ENCODE measurements around the gene SERPINB7.

SERPINB7 gene

DNA sequence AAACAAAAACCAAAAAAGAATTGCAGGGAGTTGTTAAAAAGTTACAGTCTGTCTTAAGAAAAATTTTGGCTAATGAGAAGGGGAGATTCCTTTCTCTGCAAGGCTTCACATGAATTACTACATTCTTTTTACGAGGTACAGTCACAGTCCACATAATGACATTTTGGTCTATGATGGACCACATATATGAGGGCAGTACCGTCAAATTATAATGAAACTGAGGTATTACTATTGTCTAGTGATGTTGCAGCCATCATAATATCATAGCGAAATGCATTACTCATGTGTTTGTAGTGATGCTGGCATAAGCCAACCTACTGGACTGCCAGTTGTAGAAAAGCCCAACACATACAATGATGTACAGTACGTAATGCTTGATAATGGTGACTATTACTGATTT is 12.5 kb downstream of the SERPINB7 start:
- no peak for DNase-seq (ENCODE audit: low spot score)

DNA sequence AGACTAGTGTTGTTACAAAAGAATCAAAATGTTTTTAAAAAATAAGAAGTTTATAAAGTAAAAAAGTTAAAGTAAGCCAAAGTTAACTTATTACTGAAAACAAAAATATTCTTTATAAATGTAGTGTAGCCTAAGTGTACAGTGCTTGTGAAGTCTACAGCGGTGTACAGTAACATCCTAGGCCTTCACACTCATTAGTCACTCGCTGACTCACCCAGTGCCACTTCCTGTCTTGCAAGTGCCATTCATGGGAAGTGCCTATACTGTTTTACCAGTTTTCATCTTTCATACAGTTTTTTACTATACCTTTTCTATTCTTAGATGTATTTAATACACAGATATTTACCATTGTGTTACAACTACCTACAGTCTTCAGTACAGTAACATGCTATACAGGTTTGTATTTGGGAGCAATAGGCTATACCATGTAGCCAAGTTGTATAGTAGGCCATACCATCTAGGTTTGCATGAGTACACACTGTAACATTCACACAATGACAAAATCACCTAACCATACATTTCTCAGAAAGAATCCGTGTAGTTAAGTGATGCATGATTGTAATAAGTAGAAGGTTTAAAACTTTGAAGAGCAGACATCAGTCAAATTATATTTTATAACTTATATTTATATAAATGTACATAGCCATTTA is 13.4 kb downstream of the SERPINB7 start:
- DNase-seq (ENCODE audit: low spot score) = peak; percentile 36

- DNase-seq (ENCODE audit: low spot score) = no peak
Observed at GRCh38 chr18:63789327-63789726, 14.1 kb downstream of the SERPINB7 start.

DNA sequence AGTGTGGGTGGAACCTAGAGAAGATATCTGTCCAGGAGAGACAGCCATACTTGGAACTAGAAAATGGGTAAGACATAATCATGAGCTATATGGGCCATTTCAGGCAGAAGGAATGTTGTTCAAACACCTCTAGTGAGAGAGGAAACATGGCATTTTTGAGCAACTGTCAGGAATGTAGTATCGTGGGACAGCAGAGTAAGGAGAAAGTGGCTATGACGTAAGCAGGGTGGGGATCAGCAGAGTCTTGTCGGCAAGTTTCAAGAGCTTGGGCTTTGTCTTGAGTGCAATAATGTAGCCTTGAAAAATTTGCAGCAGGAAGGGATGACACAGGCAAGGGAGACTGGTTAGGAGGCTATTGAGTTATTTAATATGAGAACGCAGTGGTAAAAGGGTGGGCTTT is 20.4 kb downstream of the SERPINB7 start:
- no peak for DNase-seq (ENCODE audit: low spot score)

GRCh38 chr18:63799189-63799588 is 24.0 kb downstream of the SERPINB7 start:
- no peak for DNase-seq (ENCODE audit: low spot score)

- DNase-seq (ENCODE audit: low spot score) = no peak
Observed at GRCh38 chr18:63801343-63801742, 26.1 kb downstream of the SERPINB7 start.

DNA sequence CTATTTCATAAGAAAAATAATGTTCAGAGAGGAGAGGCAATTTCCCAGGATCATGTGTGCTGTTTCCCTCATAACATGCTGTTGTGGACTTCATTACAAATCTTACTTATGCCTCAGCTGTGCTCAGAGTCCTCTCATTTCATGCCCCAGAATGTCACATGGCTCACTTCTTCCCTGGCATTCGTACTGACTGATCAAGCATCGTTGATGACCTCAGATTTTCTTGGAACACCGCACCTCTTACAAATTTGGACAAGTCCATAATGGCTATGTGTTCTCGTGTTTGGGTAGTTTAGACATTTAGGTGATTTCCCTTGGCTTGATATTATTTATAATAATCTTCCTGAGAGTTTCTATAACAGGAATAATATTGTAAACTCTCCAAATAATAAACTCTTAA is 32.9 kb downstream of the SERPINB7 start:
- no peak for DNase-seq (ENCODE audit: low spot score)

GRCh38 chr18:63817441-63818051 is 42.3 kb downstream of the SERPINB7 start:
- no peak for DNase-seq (ENCODE audit: low spot score)

- no peak for DNase-seq (ENCODE audit: low spot score)
Observed at GRCh38 chr18:63818212-63818611, 43.0 kb downstream of the SERPINB7 start.

DNA sequence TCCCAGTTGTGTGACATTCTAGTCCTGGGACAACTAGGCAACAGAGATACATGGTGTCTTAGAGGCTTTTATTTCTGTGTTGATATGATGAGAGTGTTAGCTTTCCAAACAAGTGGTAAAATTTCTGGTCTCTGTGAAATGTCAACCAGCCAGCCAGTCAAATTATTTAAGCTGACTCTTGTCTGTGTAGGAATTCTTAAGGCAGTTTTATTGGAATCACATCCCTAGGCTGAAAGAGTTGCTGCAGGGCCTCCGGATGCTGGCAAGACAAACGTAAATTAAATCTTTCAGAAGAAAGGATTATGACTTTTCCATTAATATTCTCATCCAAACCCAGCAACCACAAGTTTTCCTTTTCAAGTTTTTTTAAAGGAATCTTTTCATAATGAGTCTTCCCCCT is 44.6 kb downstream of the SERPINB7 start:
- DNase-seq (ENCODE audit: low spot score) = no peak

- no peak for DNase-seq (ENCODE audit: low spot score)
Observed at GRCh38 chr18:63820694-63821093, 45.5 kb downstream of the SERPINB7 start.

GRCh38 chr18:63823516-63824219 is 48.5 kb downstream of the SERPINB7 start:
- no peak for DNase-seq (ENCODE audit: low spot score)

- no peak for DNase-seq (ENCODE audit: low spot score)
Observed at GRCh38 chr18:63824220-63824525, 49.0 kb downstream of the SERPINB7 start.

- no peak for DNase-seq (ENCODE audit: low spot score)
Observed at GRCh38 chr18:63828120-63828519, 52.9 kb downstream of the SERPINB7 start.

DNA sequence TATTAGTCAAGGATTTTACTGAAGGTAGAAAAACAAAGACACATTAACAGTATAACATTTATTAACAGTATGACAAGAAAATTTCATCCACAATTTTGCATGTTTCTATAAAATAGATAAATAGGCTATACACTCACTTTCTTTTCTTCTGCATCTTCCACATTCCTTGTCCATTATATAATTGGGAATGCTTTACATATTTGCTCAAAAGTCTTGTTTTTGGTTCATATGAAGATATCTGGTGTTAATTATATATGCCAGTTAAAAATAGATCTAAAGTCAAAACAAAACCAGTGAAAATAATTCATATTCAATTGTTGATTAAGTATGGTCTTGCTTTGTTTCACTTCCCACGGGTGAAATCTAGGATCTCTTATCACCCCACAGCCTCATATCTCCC is 53.4 kb downstream of the SERPINB7 start:
- DNase-seq (ENCODE audit: low spot score) = no peak

- DNase-seq (ENCODE audit: low spot score) = no peak
Observed at GRCh38 chr18:63829886-63830285, 54.7 kb downstream of the SERPINB7 start.

DNA sequence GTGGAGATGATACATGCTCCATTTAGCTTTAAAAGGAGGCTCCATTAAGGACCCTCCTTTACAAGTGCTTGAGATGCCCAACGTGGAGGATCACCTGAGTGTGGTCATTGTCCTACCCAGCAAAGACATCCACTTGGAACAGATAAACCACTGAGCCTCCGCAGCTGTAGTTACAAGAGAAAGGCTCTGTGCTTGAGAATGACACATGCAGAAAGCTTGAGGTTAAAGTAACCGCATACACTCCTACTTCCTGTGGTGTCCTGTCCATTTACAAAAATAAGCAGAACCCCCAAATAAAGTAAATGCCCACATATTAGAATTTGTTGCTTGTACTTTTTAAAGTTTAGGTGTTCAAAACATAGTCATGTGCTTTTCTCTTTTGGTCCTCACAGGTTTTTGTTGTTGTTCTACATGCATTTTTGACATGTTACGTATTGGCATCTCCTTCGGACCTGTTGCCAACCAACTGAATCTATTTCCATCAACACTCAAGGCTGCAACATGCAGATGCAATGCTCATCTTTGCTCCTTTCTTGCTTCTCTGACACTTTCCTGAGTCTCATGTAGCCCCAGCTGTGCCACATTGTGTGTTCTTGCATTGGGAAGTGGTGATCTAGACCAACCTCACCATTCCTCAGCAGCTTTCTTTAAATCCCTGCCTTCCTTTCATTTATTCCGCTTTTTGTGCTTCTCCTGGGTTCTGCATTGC is 56.0 kb downstream of the SERPINB7 start:
- peak; percentile 26 for DNase-seq (ENCODE audit: low spot score)

GRCh38 chr18:63832470-63832869 is 57.3 kb downstream of the SERPINB7 start:
- DNase-seq (ENCODE audit: low spot score) = no peak

DNA sequence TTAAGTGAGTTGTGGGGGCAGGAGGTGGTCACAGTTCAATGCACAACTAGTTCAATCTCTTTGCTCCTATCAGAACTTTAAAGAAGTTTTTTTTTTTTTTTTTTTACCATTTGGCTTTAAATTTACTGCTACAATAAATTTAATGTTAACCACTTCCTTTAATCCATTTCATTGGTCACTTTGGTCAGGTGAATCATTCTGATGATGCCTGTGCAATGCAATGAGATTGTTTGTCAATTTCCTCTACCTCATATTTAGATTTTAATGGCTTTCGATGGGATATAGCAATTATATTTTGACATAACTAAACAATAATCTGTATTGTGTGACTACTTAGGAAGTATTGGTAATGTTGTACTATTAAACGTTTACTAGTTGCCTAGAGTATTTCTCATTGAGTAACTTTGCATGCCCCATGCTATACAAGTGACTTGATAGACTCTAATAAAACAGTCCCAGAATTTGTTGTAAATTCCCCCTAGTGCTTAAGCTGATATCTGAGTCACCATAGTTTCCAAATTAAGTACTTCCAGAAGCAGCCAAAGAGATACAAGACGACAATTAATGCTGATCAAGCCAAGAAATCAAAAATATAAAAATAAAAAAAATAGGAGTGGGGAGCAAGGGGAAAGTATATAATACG is 59.4 kb downstream of the SERPINB7 start:
- DNase-seq (ENCODE audit: low spot score) = no peak

DNA sequence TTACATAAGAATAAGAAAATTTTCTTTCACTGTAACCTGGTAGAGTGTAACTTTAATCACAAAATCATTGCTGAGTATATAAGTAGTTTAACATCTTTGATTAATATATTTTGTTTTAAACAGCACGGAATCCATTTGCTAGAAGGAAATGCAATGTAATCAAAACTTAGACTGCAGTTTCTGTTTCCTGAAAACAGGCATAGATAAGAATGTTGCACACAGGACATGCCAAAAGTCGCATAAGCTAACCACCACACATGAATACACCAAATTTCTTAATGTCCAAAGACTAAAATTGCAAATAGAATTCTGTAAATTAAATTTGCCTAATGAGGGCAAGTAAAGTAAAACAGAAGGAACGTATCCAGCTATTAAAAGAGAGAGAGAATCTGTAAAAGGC is 61.2 kb downstream of the SERPINB7 start:
- DNase-seq (ENCODE audit: low spot score) = no peak

DNA sequence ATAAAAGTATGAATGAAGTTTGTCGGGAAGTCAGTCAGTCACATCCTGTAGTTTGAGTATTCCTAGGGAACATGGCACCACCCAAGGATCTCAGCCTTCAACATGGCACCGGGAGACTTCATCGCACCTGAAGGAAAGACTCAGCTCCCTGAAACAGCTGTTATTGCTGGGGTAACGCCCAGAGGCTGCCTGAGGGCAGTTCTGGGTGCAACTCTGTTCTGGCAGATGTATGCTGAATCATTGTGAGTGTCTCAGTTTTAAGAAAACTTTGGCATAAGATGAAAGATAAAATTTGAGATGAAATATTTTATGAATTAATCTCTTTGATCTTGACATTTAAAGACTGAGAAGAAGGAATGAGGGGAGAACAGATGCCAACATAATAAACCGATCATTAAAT is 62.4 kb downstream of the SERPINB7 start:
- DNase-seq (ENCODE audit: low spot score) = no peak

- DNase-seq (ENCODE audit: low spot score) = no peak
Observed at GRCh38 chr18:63843008-63843407, 67.8 kb downstream of the SERPINB7 start.

DNA sequence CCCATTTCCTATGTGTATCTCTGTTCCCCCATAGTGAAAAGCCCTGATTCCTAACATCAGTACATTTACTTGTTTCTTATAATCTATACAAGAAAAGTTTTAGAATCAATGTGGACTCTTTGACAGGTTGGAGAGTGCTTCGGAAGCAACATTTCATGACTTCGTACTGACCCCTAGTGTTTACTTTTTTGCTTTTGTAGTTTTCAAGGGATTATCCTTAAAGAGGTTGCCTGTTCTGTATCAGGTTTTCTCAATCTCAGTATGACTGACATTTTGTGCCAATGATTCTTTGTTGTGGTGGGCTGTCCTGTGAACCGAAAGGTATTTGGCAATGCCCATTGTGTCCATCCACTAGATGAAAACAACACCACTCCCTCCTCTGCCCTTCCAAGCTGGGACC is 69.0 kb downstream of the SERPINB7 start:
- DNase-seq (ENCODE audit: low spot score) = peak; percentile 11

Data from SW480 (cell line).